ENCODE results near the gene CFD. TPM values are rescaled to one million over a fixed set of nuclear protein-coding genes. Genes with fewer than 3 reads are reported as not detected.

Gene CFD
- total and polyA plus RNA-seq, 4 donors: 4.5 to 20.2 (median 13.6) TPM

DNA sequence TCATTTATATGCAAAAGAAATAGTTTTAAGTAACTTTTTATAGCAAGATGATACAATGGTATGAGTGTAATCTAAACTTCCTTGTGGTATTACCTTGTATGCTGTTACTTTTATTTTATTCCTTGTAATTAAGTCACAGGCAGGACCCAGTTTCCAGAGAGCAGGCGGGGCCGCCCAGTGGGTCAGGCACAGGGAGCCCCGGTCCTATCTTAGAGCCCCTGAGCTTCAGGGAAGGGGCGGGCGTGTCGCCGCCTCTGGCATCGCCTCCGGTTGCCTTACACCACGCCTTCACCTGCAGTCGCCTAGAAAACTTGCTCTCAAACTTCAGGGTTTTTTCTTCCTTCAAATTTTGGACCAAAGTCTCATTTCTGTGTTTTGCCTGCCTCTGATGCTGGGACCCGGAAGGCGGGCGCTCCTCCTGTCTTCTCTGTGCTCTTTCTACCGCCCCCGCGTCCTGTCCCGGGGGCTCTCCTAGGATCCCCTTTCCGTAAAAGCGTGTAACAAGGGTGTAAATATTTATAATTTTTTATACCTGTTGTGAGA is 47.9 kb upstream of the CFD start:
- Histone ChIP-seq H3K4me1 (ENCODE audit: control insufficient read depth in 4 of 4, insufficient read depth in 4 of 4, low read length in 3 of 4) (no peaks in the 10 kb centered on the region), H3K9me3 (ENCODE audit: control insufficient read depth in 4 of 4, low read length in 3 of 4) (no peaks in the 10 kb centered on the region), H3K36me3 (ENCODE audit: control insufficient read depth in 4 of 4, insufficient read depth in 3 of 4, low read depth in 1 of 4, low read length in 3 of 4) (peaks cover 30 to 47% (median 39%) of the 10 kb centered on the region in 4 donors), H3K4me3 (ENCODE audit: low read depth in 1 of 3, low read length in 3 of 3) (no peak overlapping the region), H3K27me3 (ENCODE audit: control insufficient read depth in 4 of 4, insufficient read depth in 4 of 4, low read length in 3 of 4) (no peaks in the 10 kb centered on the region), H3K27ac (ENCODE audit: low read depth in 1 of 2, low read length in 2 of 2) (no peak overlapping the region), H3K9ac (ENCODE audit: low read depth in 1 of 2, low read length in 2 of 2) (no peak overlapping the region)
- TF ChIP-seq, protein P1, sequence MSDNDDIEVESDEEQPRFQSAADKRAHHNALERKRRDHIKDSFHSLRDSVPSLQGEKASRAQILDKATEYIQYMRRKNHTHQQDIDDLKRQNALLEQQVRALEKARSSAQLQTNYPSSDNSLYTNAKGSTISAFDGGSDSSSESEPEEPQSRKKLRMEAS (IDR thresholded peaks at IDR 0.05): no peak
- WGBS: 96% methylated on average over 20 of the region's 20 CpGs
- DNase-seq (ENCODE audit: low spot score): no peak

DNA sequence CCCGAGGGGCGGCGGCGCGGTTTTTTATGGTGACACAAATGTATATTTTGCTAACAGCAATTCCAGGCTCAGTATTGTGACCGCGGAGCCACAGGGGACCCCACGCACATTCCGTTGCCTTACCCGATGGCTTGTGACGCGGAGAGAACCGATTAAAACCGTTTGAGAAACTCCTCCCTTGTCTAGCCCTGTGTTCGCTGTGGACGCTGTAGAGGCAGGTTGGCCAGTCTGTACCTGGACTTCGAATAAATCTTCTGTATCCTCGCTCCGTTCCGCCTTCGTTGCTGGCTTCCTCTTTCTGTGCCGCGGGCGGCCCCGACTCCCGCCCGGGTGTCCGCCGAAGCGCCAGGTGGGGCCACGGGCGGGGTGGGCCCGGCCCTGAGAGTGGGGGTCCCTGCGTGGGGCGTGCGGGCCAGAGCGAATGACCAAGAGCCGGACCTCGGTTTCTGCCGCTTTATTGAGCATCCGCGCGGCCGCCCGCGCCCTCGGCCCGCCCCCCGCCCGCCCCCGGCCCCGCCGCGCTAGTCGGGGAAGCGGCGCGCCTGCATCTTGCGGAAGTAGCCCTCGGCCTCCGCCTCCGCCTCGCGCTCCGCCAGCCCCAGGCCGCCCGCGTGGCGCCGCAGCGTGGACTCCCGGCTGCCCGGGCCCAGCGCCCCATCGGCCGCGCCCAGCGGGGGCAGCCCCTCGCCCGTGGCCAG is 47.3 kb upstream of the CFD start:
- no peaks in the 10 kb centered on the region for H3K4me1 ChIP-seq (ENCODE audit: control insufficient read depth in 4 of 4, insufficient read depth in 4 of 4, low read length in 3 of 4)
- TF ChIP-seq YY1 (IDR thresholded peaks at IDR 0.05): no peak
- no peak for TF ChIP-seq EGR1 (IDR thresholded peaks at IDR 0.05; ENCODE audit: low read depth in 2 of 2)
- TF ChIP-seq RXRA (IDR thresholded peaks at IDR 0.05): no peak
- no peak for TF ChIP-seq HNF4G (IDR thresholded peaks at IDR 0.05)
- no peak for TF ChIP-seq FOXA1 (IDR thresholded peaks at IDR 0.05)
- no peak for TF ChIP-seq GABPA (IDR thresholded peaks at IDR 0.05 in 1 of 2, conservative IDR thresholded peaks at IDR 0.05 in 1 of 2)
- TF ChIP-seq FOXA2 (IDR thresholded peaks at IDR 0.05): no peak
- no peak for TF ChIP-seq NR2F2 (IDR thresholded peaks at IDR 0.05)
- no peak for TF ChIP-seq JUND (IDR thresholded peaks at IDR 0.05)
- TF ChIP-seq, protein P1 (IDR thresholded peaks at IDR 0.05): no peak
- H3K9ac ChIP-seq (ENCODE audit: low read depth in 1 of 2, low read length in 2 of 2): no peak overlapping the region
- peaks cover 24 to 41% (median 33%) of the 10 kb centered on the region in 4 donors for H3K36me3 ChIP-seq (ENCODE audit: control insufficient read depth in 4 of 4, insufficient read depth in 3 of 4, low read depth in 1 of 4, low read length in 3 of 4)
- WGBS: 93% methylated on average over 80 of the region's 80 CpGs
- no peak overlapping the region for H3K4me3 ChIP-seq (ENCODE audit: low read depth in 1 of 3, low read length in 3 of 3)
- H3K27ac ChIP-seq (ENCODE audit: low read depth in 1 of 2, low read length in 2 of 2): no peak overlapping the region
- no peaks in the 10 kb centered on the region for H3K27me3 ChIP-seq (ENCODE audit: control insufficient read depth in 4 of 4, insufficient read depth in 4 of 4, low read length in 3 of 4)
- H3K9me3 ChIP-seq (ENCODE audit: control insufficient read depth in 4 of 4, low read length in 3 of 4): no peaks in the 10 kb centered on the region
- DNase-seq (ENCODE audit: low spot score): no peak

DNA sequence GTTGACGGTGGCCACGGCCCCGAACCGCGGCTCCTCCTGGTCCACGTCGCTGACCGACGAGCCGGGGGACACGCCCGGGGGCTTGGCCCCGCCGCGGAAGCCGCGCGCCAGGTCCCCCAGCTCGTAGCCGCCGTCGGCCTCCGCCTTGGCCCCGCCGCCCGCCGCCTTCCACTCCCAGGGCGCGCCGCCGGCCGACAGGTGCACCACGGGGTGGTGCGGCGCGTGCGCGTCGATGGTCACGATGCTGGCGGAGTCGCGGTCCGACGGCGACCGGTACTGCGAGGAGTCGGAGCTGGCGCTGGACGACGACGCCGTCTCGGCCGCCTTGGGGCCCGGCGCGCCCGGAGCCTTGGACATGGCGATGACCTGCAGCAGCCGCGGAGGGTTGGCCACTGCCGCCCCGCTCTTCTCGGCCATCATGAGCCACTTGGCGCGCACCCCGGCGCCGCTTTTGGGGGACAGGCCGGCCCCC is 46.7 kb upstream of the CFD start:
- Histone ChIP-seq H3K9me3 (ENCODE audit: control insufficient read depth in 4 of 4, low read length in 3 of 4) (no peaks in the 10 kb centered on the region), H3K36me3 (ENCODE audit: control insufficient read depth in 4 of 4, insufficient read depth in 3 of 4, low read depth in 1 of 4, low read length in 3 of 4) (peaks cover 20 to 35% (median 30%) of the 10 kb centered on the region in 4 donors), H3K9ac (ENCODE audit: low read depth in 1 of 2, low read length in 2 of 2) (no peak overlapping the region), H3K4me1 (ENCODE audit: control insufficient read depth in 4 of 4, insufficient read depth in 4 of 4, low read length in 3 of 4) (no peaks in the 10 kb centered on the region), H3K27me3 (ENCODE audit: control insufficient read depth in 4 of 4, insufficient read depth in 4 of 4, low read length in 3 of 4) (no peaks in the 10 kb centered on the region), H3K27ac (ENCODE audit: low read depth in 1 of 2, low read length in 2 of 2) (no peak overlapping the region), H3K4me3 (ENCODE audit: low read depth in 1 of 3, low read length in 3 of 3) (no peak overlapping the region)
- WGBS: 94% methylated on average over 72 of the region's 72 CpGs
- no peak for DNase-seq (ENCODE audit: low spot score)
- TF ChIP-seq GABPA (IDR thresholded peaks at IDR 0.05 in 1 of 2, conservative IDR thresholded peaks at IDR 0.05 in 1 of 2) (no peak), FOXA1 (IDR thresholded peaks at IDR 0.05) (no peak), RAD21 (IDR thresholded peaks at IDR 0.05) (no peak), TAF1 (conservative IDR thresholded peaks at IDR 0.05) (no peak), RXRA (IDR thresholded peaks at IDR 0.05) (no peak), YY1 (IDR thresholded peaks at IDR 0.05) (no peak), FOXA2 (IDR thresholded peaks at IDR 0.05) (no peak), EGR1 (IDR thresholded peaks at IDR 0.05; ENCODE audit: low read depth in 2 of 2) (no peak), JUND (IDR thresholded peaks at IDR 0.05) (no peak), HNF4A (conservative IDR thresholded peaks at IDR 0.05) (no peak), HNF4G (IDR thresholded peaks at IDR 0.05) (no peak), SP1 (IDR thresholded peaks at IDR 0.05) (no peak), NR2F2 (IDR thresholded peaks at IDR 0.05) (no peak)
- TF ChIP-seq, protein P2, sequence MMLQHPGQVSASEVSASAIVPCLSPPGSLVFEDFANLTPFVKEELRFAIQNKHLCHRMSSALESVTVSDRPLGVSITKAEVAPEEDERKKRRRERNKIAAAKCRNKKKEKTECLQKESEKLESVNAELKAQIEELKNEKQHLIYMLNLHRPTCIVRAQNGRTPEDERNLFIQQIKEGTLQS (IDR thresholded peaks at IDR 0.05): no peak
- TF ChIP-seq, protein P3, sequence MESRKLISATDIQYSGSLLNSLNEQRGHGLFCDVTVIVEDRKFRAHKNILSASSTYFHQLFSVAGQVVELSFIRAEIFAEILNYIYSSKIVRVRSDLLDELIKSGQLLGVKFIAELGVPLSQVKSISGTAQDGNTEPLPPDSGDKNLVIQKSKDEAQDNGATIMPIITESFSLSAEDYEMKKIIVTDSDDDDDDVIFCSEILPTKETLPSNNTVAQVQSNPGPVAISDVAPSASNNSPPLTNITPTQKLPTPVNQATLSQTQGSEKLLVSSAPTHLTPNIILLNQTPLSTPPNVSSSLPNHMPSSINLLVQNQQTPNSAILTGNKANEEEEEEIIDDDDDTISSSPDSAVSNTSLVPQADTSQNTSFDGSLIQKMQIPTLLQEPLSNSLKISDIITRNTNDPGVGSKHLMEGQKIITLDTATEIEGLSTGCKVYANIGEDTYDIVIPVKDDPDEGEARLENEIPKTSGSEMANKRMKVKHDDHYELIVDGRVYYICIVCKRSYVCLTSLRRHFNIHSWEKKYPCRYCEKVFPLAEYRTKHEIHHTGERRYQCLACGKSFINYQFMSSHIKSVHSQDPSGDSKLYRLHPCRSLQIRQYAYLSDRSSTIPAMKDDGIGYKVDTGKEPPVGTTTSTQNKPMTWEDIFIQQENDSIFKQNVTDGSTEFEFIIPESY (IDR thresholded peaks at IDR 0.05): no peak
- TF ChIP-seq, protein P1 (IDR thresholded peaks at IDR 0.05): no peak
- TF ChIP-seq, protein P4, sequence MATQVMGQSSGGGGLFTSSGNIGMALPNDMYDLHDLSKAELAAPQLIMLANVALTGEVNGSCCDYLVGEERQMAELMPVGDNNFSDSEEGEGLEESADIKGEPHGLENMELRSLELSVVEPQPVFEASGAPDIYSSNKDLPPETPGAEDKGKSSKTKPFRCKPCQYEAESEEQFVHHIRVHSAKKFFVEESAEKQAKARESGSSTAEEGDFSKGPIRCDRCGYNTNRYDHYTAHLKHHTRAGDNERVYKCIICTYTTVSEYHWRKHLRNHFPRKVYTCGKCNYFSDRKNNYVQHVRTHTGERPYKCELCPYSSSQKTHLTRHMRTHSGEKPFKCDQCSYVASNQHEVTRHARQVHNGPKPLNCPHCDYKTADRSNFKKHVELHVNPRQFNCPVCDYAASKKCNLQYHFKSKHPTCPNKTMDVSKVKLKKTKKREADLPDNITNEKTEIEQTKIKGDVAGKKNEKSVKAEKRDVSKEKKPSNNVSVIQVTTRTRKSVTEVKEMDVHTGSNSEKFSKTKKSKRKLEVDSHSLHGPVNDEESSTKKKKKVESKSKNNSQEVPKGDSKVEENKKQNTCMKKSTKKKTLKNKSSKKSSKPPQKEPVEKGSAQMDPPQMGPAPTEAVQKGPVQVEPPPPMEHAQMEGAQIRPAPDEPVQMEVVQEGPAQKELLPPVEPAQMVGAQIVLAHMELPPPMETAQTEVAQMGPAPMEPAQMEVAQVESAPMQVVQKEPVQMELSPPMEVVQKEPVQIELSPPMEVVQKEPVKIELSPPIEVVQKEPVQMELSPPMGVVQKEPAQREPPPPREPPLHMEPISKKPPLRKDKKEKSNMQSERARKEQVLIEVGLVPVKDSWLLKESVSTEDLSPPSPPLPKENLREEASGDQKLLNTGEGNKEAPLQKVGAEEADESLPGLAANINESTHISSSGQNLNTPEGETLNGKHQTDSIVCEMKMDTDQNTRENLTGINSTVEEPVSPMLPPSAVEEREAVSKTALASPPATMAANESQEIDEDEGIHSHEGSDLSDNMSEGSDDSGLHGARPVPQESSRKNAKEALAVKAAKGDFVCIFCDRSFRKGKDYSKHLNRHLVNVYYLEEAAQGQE (IDR thresholded peaks at IDR 0.05): no peak
